K562 (cell line): Measurements from ENCODE around the gene MMP11.

Experiments used
- ARID3A ChIP-seq: IDR thresholded peaks from 2 replicates; pipeline ENCODE4 v1.6.1; 2012; ENCODE audit warnings: low read depth, low read length, improper control_type of control experiment, borderline replicate concordance
- CBX8 ChIP-seq: fragments of 200-600 bp; sonication (generic); IDR thresholded peaks from 2 replicates; pipeline ENCODE4 v1.6.1; 2012; ENCODE audit warnings: borderline replicate concordance, mixed run types, low read depth, mild to moderate bottlenecking, moderate library complexity, mixed read lengths, low read length, control low read depth, inconsistent platforms; ENCODE audit not compliant: poor library complexity, severe bottlenecking; ENCODE audit errors: extremely low read depth
- CTCF ChIP-seq, 3 experiments: IDR thresholded peaks in 2 of 3; conservative IDR thresholded peaks in 1 of 3; 2 replicates each; pipeline ENCODE4 v1.5.1; 2011 to 2012; ENCODE audit warnings: low read length in 3 of 3, mild to moderate bottlenecking in 3 of 3, control low read depth in 2 of 3, improper control_type of control experiment in 1 of 3, inconsistent platforms in 1 of 3, low read depth in 1 of 3, mixed read lengths in 1 of 3, moderate library complexity in 1 of 3; ENCODE audit not compliant: insufficient read depth in 2 of 3
- FOXM1 ChIP-seq, 2 experiments: fragments of 450-650 bp in 1 of 2; sonication (generic) in 1 of 2; formaldehyde crosslinking in 1 of 2; IDR thresholded peaks; 2 replicates each; pipeline versions ENCODE4 v1.6.1 to v1.9.0; 2017 to 2022; ENCODE audit warnings: low read depth in 2 of 2, mild to moderate bottlenecking in 2 of 2, missing genetic modification reagents in 1 of 2, moderate library complexity in 1 of 2
- ID3 ChIP-seq, 2 experiments: fragments of 250-450 bp in 1 of 2; fragments of 450-650 bp in 1 of 2; sonication (Bioruptor Pico) in 1 of 2; IDR thresholded peaks; 2 replicates each; pipeline versions ENCODE4 v1.6.1 to v1.8.0; 2016 to 2021; ENCODE audit warnings: mild to moderate bottlenecking in 2 of 2, moderate library complexity in 2 of 2, missing compliant biosample characterization in 1 of 2, missing genetic modification characterization in 1 of 2
- IRF1 ChIP-seq: sonication (generic); formaldehyde crosslinking; IDR thresholded peaks from 2 replicates; pipeline ENCODE4 v1.8.0; 2022; ENCODE audit warnings: missing genetic modification reagents, mild to moderate bottlenecking, borderline replicate concordance
- MEF2D ChIP-seq: conservative IDR thresholded peaks from 2 replicates; pipeline ENCODE4 v1.6.1; 2016; ENCODE audit warnings: low read depth, missing genetic modification characterization, missing compliant biosample characterization
- POLR2A ChIP-seq: fragments of 450-650 bp; conservative IDR thresholded peaks from 2 replicates; pipeline ENCODE4 v1.6.1; 2016
- SETDB1 ChIP-seq: IDR thresholded peaks from one replicate; pipeline ENCODE4 v1.6.1; 2012; ENCODE audit warnings: low read length, control low read depth, inconsistent platforms
- XRCC3 ChIP-seq: fragments of 450-650 bp; IDR thresholded peaks from 2 replicates; pipeline ENCODE4 v1.6.1; 2017; ENCODE audit warnings: mild to moderate bottlenecking, moderate library complexity
- ZNF512 ChIP-seq: IDR thresholded peaks from 2 replicates; pipeline ENCODE4 v1.6.1; 2016; ENCODE audit warnings: missing genetic modification characterization, missing compliant biosample characterization

GRCh38 chr22:23781511-23782183 is 9.0 kb downstream of the MMP11 start:
- no peak for TF ChIP-seq ARID3A
- no peak for TF ChIP-seq ZNF512
- no peak for TF ChIP-seq IRF1 (CRISPR knock-in tag)
- no peak for TF ChIP-seq ID3 (CRISPR knock-in tag; IDR thresholded peaks at IDR 0.05)
- TF ChIP-seq ID3 (tag; IDR thresholded peaks at IDR 0.05), result no peak
- no peak for TF ChIP-seq CTCF (IDR thresholded peaks at IDR 0.05 in 2 of 3, conservative IDR thresholded peaks at IDR 0.05 in 1 of 3; ENCODE audit: insufficient read depth in 2 of 3, low read depth in 1 of 3, low read length in 3 of 3)
- no peak for TF ChIP-seq CBX8
- TF ChIP-seq XRCC3, result no peak
- no peak for TF ChIP-seq SETDB1
- no peak for TF ChIP-seq POLR2A
- no peak for TF ChIP-seq MEF2D (tag)
- no peak for TF ChIP-seq FOXM1 (IDR thresholded peaks at IDR 0.05; ENCODE audit: low read depth)
- TF ChIP-seq FOXM1 (CRISPR knock-in tag; IDR thresholded peaks at IDR 0.05; ENCODE audit: low read depth), result no peak
